ENCODE data around the gene ARMC12. TPM values are rescaled to one million over a fixed set of nuclear protein-coding genes. Genes with fewer than 3 reads are reported as not detected.

ARMC12 gene
- total and polyA plus RNA-seq, 2 of the 13 experiments (the other 11 are each of a cell fraction or from before 2014, with no cell fraction given): 1.3 TPM; not detected in 1

- TF ChIP-seq ZNF234 (CRISPR knock-in tag; conservative IDR thresholded peaks at IDR 0.05): no peak
- TF ChIP-seq ZNF101 (CRISPR knock-in tag; IDR thresholded peaks at IDR 0.05; ENCODE audit: borderline replicate concordance, low read depth): no peak
- TF ChIP-seq, protein P1, sequence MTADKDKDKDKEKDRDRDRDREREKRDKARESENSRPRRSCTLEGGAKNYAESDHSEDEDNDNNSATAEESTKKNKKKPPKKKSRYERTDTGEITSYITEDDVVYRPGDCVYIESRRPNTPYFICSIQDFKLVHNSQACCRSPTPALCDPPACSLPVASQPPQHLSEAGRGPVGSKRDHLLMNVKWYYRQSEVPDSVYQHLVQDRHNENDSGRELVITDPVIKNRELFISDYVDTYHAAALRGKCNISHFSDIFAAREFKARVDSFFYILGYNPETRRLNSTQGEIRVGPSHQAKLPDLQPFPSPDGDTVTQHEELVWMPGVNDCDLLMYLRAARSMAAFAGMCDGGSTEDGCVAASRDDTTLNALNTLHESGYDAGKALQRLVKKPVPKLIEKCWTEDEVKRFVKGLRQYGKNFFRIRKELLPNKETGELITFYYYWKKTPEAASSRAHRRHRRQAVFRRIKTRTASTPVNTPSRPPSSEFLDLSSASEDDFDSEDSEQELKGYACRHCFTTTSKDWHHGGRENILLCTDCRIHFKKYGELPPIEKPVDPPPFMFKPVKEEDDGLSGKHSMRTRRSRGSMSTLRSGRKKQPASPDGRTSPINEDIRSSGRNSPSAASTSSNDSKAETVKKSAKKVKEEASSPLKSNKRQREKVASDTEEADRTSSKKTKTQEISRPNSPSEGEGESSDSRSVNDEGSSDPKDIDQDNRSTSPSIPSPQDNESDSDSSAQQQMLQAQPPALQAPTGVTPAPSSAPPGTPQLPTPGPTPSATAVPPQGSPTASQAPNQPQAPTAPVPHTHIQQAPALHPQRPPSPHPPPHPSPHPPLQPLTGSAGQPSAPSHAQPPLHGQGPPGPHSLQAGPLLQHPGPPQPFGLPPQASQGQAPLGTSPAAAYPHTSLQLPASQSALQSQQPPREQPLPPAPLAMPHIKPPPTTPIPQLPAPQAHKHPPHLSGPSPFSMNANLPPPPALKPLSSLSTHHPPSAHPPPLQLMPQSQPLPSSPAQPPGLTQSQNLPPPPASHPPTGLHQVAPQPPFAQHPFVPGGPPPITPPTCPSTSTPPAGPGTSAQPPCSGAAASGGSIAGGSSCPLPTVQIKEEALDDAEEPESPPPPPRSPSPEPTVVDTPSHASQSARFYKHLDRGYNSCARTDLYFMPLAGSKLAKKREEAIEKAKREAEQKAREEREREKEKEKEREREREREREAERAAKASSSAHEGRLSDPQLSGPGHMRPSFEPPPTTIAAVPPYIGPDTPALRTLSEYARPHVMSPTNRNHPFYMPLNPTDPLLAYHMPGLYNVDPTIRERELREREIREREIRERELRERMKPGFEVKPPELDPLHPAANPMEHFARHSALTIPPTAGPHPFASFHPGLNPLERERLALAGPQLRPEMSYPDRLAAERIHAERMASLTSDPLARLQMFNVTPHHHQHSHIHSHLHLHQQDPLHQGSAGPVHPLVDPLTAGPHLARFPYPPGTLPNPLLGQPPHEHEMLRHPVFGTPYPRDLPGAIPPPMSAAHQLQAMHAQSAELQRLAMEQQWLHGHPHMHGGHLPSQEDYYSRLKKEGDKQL (CRISPR knock-in tag; IDR thresholded peaks at IDR 0.05; ENCODE audit: low read depth): no peak
- TF ChIP-seq HMG20B (CRISPR knock-in tag; conservative IDR thresholded peaks at IDR 0.05): no peak
- TF ChIP-seq ZNF558 (CRISPR knock-in tag; IDR thresholded peaks at IDR 0.05; ENCODE audit: borderline replicate concordance): no peak; the same call in 1 of the 2 replicates
- TF ChIP-seq TERF1 (CRISPR knock-in tag; IDR thresholded peaks at IDR 0.05): peak; percentile 66; the same call in 1 of the 2 replicates
- 0 out of 2 replicates have a peak, but pooled peaks have one; percentile 57 for TF ChIP-seq NFATC3 (CRISPR knock-in tag; IDR thresholded peaks at IDR 0.05)
- peak; percentile 12; the same call in 1 of the 2 replicates for TF ChIP-seq SATB2 (CRISPR knock-in tag; IDR thresholded peaks at IDR 0.05)
- TF ChIP-seq RFX3 (CRISPR knock-in tag; IDR thresholded peaks at IDR 0.05): no peak
- TF ChIP-seq TOPORS (CRISPR knock-in tag; IDR thresholded peaks at IDR 0.05): no peak
- TF ChIP-seq, protein P2, sequence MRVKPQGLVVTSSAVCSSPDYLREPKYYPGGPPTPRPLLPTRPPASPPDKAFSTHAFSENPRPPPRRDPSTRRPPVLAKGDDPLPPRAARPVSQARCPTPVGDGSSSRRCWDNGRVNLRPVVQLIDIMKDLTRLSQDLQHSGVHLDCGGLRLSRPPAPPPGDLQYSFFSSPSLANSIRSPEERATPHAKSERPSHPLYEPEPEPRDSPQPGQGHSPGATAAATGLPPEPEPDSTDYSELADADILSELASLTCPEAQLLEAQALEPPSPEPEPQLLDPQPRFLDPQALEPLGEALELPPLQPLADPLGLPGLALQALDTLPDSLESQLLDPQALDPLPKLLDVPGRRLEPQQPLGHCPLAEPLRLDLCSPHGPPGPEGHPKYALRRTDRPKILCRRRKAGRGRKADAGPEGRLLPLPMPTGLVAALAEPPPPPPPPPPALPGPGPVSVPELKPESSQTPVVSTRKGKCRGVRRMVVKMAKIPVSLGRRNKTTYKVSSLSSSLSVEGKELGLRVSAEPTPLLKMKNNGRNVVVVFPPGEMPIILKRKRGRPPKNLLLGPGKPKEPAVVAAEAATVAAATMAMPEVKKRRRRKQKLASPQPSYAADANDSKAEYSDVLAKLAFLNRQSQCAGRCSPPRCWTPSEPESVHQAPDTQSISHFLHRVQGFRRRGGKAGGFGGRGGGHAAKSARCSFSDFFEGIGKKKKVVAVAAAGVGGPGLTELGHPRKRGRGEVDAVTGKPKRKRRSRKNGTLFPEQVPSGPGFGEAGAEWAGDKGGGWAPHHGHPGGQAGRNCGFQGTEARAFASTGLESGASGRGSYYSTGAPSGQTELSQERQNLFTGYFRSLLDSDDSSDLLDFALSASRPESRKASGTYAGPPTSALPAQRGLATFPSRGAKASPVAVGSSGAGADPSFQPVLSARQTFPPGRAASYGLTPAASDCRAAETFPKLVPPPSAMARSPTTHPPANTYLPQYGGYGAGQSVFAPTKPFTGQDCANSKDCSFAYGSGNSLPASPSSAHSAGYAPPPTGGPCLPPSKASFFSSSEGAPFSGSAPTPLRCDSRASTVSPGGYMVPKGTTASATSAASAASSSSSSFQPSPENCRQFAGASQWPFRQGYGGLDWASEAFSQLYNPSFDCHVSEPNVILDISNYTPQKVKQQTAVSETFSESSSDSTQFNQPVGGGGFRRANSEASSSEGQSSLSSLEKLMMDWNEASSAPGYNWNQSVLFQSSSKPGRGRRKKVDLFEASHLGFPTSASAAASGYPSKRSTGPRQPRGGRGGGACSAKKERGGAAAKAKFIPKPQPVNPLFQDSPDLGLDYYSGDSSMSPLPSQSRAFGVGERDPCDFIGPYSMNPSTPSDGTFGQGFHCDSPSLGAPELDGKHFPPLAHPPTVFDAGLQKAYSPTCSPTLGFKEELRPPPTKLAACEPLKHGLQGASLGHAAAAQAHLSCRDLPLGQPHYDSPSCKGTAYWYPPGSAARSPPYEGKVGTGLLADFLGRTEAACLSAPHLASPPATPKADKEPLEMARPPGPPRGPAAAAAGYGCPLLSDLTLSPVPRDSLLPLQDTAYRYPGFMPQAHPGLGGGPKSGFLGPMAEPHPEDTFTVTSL (CRISPR knock-in tag; IDR thresholded peaks at IDR 0.05; ENCODE audit: borderline replicate concordance): no peak
- TF ChIP-seq, protein P3, sequence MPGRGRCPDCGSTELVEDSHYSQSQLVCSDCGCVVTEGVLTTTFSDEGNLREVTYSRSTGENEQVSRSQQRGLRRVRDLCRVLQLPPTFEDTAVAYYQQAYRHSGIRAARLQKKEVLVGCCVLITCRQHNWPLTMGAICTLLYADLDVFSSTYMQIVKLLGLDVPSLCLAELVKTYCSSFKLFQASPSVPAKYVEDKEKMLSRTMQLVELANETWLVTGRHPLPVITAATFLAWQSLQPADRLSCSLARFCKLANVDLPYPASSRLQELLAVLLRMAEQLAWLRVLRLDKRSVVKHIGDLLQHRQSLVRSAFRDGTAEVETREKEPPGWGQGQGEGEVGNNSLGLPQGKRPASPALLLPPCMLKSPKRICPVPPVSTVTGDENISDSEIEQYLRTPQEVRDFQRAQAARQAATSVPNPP (CRISPR knock-in tag; IDR thresholded peaks at IDR 0.05): 0 out of 2 replicates have a peak, but pooled peaks have one; percentile 33
- peak; percentile 51; the same call in 1 of the 2 replicates for TF ChIP-seq NRL (CRISPR knock-in tag; IDR thresholded peaks at IDR 0.05; ENCODE audit: borderline replicate concordance)
Measured at GRCh38 chr6:35687658-35688604, 48.9 kb upstream of the ARMC12 start (continued).

Measured in HepG2 (cell line).